ENCODE data around the gene DCXR.

DNA sequence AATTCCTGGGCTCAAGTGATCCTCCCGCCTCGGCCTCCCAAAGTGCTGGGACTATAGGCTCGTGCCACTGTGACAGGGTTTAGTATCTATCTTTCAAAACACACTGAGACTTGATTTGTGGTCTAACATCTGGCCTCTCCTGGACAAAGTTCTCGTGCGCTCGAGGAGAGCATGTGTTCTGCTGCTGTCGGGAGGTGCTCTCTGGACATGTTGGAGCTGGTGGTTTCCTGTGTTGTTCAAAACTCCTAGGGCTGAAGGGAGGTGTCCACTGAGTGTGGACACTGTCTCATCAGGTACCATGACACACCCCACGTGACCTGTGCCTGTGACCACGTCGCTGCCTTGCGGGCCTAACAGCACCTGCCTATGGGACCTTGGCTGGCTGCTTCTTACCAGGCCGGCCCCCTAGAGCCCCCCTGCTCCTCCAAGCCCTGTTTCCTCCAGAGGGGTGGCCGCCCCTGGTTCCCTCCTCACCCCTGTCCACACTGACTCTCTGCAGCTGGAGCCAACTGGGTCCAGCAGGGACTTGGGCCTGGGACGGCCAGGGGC lies 8.5 kb upstream of the DCXR start:
- TF ChIP-seq, protein P1, sequence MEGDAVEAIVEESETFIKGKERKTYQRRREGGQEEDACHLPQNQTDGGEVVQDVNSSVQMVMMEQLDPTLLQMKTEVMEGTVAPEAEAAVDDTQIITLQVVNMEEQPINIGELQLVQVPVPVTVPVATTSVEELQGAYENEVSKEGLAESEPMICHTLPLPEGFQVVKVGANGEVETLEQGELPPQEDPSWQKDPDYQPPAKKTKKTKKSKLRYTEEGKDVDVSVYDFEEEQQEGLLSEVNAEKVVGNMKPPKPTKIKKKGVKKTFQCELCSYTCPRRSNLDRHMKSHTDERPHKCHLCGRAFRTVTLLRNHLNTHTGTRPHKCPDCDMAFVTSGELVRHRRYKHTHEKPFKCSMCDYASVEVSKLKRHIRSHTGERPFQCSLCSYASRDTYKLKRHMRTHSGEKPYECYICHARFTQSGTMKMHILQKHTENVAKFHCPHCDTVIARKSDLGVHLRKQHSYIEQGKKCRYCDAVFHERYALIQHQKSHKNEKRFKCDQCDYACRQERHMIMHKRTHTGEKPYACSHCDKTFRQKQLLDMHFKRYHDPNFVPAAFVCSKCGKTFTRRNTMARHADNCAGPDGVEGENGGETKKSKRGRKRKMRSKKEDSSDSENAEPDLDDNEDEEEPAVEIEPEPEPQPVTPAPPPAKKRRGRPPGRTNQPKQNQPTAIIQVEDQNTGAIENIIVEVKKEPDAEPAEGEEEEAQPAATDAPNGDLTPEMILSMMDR (IDR thresholded peaks at IDR 0.05; ENCODE audit: low read depth, low read length), result no peak
- TF ChIP-seq POLR2A (IDR thresholded peaks at IDR 0.05; ENCODE audit: extremely low read depth, insufficient read length), result no peak
